ENCODE results near the gene MSN.
"Not testable (repeated sequence)": the region's sequence is repeated elsewhere in the genome, so short reads cannot be mapped to it uniquely, and the experiment has no call there.

MSN gene

DNA sequence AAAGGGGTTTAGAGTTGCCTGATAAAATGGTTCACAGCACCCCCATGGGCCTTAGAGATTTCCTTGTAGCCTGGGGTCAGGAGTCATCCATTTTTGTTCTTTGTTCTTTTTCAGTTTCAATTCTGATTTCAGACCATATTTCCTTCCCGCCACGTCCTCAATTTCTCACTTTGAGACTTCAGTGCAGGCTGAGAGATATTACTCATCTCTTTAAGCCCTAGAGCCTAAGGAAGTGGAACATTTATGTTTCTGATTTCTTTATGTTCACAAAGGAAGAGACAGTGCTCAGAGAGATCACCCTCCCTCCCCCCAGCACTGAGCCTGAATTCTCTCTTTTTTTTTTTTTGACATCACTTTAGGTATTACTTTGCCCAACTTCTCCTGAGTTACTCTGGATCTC lies 56.3 kb downstream of the MSN start:
- DNase-seq = no peak

DNA sequence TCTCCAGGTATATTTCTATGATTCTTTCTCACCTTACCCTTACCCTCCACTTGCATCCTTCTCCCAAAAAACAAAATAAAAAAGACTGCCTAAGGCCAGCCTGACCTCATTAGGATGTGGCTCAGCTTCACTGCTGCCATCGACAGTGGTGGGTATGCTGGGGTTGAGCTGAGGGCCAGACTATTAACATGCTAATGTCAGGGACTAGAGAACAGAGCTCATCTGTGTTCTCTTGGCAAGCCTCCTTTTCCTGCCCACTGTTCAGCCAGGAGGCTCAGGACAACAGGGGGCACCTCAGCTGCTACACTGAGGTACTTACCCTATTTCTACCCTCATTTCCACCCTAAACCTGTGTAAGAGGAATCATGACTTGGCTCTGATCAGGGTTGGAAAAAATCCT lies 59.3 kb downstream of the MSN start:
- DNase-seq = no peak

DNA sequence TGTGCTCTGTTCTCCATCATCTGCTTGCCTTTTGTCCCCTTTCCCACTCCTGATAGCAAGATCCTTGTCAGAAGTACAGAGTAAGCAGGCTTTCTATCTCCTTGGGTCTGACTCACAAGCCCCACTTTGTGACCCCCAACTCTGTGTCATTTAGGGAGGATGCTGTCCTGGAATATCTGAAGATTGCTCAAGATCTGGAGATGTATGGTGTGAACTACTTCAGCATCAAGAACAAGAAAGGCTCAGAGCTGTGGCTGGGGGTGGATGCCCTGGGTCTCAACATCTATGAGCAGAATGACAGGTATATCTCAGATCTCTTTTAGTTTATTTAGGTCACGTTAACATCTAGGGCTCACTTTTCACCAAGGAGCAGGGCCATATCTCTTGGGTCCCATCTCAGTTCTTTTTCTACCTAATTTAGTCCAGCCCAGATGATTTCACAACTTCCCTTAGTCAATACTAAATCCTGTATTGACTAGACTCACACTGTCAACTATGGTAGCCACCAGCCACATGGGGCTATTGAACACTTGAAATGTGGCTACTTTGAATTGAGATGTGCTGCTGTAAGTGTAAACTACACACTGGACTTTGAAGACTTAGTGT lies 64.3 kb downstream of the MSN start:
- DNase-seq = no peak

DNA sequence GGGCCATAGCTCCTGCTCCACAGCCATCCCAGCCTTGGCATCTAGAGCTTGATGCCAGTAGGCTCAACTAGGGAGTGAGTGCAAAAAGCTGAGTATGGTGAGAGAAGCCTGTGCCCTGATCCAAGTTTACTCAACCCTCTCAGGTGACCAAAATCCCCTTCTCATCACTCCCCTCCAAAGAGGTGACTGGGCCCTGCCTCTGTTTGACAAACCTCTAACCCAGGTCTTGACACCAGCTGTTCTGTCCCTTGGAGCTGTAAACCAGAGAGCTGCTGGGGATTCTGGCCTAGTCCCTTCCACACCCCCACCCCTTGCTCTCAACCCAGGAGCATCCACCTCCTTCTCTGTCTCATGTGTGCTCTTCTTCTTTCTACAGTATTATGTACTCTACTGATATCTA lies 73.5 kb downstream of the MSN start:
- DNase-seq = no peak

DNA sequence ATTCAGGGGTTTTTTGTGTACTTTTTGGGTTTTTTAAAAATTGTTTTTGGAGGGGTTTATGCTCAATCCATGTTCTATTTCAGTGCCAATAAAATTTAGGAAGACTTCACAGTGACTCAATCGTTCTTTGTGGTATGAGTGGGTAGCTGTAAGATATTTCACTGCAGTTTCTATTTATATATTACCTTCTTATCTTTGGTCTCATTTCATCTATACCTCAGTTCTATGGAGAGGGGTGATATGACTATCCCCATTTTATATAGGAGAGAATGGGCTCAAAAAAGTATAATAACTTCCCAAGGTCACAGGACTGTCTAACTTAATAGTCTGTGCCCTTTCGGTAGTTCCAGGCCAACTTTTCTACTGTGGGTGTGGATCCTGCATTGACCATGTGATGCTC lies 74.4 kb downstream of the MSN start:
- no peak for DNase-seq

DNA sequence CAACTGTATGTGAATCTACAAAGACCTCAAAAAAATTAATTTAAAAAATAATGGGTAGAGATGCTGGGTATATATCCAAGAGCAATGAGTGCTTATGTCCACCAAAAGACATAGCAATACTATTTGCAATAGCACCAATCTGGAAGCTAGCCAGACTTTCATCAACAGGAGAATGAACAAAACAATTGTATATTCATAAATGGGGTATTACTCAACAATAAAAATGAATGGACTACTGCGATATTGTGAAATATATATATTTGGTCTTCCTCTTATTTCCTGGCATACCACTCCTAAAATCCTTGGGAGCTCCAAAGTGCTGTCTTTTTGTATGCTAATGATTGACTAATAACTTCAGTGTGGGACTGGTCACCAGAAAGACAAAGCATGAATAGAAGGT lies 77.5 kb downstream of the MSN start:
- DNase-seq = no peak

DNA sequence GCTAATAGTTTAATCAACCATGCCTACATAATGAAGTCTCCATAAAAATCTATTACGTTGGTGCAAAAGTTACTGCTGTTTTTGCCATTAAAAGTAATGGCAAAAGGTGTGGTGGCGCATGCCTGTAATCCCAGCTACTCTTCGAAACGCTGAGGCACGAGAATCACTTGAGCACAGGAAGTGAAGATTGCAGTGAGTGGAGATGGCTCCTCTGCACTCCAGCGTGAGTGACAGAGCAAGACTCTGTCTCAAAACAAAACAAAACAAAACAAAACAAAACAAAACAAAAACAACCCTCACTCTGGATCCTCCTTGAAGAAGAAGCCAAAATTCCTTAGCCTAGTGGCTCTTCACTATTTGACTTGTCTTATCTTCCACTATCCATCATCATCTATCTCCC lies 78.0 kb downstream of the MSN start:
- no peak for DNase-seq

DNA sequence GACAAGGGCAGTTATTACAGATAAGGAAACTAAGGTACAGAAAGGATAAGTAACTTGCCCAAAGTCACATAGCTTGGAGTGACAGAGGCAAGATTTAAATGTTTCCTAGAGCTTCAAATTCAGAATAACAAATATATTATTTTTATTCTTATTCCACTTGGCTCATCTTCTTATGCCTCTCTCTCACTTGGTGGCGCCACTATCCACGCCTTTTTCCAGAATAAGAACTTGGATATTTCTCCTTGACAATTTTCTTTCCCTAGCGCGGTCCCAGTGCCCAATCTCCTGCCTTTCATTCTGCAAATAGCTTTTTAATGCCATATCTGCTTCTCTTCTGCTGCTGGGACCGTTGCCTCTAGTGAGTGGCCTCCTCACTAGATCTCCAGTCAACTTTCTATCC lies 78.5 kb downstream of the MSN start:
- no peak for DNase-seq

DNA sequence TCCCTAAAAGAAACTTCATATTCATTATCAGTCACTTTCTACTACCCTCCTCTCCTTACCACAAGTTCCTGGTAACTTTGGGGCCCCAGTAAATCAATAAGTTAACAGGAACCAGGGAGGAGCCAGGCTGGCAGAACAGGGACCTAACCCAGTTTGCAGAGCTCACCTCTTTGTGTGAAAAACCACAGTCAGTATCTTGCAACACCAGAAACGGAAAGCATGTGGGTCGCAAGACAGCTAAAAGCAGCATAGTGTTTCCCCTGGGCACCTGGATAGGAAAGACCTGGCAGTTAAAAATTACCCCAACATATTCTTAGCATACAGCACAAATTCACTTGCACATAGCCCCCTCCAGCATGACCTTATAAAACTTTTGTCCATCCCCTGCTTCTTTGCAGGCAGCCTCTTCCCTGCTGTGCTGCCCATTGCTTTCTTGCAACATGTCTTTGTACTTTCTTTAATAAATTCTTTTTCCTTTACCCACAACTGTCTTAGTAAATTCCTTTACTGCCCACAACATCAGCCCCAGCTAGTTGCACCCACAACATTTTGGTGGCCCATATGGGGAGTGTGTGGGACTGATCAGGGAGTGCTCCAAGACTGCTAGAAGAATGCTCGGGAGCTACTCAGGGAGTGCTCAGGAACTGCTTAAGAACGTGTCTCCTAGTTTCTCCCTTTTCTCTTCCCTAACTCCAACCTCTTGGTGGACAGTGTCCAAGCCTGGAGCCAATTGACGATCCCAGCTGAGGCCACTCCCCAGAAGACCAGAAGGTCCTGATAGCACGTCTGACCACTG lies 83.4 kb downstream of the MSN start:
- no peak for DNase-seq

DNA sequence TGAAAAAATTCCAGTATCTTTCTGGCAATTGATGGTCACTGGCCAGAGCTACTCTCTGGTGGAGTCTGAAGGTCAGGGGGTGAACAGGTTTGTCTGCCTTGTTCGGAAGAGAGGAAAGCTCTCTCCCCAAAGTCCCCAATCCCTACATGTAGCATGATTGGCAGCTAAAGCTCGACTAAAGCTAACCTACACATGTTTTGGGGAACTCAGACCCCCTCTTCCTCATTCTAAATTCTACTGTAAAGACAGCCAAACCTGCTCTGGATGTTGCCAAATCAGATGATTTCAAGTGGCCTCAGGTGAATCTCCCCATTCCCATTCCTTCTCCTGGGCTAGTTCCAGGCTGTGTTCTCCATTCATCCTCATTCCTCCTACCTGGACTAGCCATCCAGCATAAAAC lies 84.1 kb downstream of the MSN start:
- DNase-seq = no peak

DNA sequence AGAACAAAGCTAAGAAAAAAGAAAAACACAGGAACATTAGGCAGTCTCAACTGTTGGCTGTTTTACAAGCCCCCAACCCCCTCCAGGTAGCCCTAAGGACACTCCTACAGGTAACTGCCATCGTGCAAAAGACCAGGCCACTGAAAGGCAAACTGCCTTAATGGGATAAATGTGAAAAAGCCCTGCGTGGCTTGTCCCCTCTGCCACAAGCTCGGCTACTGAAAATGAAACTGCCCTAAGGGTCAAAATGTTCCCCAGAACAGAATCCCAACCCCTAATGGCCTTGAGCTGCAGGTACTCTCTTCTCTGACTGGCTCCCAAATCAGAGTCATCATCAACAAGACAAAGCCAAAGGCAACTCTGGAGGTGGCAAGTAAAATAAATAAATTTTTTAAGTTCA lies 84.8 kb downstream of the MSN start:
- DNase-seq = no peak

DNA sequence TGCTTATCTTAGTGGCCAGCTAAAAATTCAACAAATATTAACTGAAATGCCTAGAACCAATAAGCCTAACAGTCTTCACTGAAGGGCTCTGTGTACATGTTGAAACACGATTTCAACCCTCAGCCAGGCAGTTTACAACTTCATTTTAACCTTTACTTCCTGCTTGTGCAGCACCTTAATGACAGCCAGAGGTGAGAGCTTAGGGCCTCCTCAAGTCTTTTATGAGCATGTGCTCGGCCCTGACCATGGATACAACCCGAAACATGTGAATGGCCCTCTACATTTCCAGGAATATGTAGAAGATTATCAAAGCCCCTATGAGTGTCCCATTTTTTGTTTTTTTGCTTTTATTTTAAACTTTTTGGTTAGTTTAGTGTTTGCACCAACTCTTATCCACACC lies 88.3 kb downstream of the MSN start:
- no peak for DNase-seq

DNA sequence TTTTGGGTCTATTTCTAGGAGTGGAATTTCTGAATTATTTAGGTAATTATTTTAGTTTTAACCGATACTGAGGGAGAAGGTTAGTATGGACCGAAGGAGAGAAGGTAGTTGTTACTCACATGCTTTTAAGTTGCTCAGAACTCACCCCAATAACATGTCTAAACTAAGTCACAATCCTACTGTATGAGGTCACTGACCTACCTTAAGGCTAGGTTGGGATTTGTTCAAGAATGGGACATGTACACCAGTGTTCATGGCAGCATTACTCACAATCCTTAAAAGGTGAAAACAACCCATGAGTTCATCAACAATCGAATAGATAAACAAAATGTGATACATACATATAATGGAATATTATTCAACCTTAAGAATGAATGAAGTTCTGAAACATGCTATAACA lies 90.5 kb downstream of the MSN start:
- DNase-seq = no peak

DNA sequence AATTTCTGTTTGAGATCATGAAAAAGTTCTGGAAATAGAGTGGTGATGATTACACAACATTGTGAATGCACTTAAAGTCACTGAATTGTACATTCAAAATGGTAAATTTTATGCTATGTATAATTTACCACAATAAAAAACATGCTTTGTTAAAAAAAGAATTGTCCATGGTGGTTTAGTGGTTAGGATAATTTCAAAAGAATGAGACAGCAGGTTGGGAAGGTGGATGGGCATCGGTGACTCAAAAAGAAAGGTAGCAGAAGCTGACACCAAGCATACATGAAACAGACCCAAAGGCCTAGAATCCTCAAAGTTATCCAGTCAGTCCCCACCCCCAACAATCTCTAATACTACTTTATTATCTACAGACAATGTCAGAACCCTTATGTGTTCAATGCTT lies 91.1 kb downstream of the MSN start:
- DNase-seq = no peak

DNA sequence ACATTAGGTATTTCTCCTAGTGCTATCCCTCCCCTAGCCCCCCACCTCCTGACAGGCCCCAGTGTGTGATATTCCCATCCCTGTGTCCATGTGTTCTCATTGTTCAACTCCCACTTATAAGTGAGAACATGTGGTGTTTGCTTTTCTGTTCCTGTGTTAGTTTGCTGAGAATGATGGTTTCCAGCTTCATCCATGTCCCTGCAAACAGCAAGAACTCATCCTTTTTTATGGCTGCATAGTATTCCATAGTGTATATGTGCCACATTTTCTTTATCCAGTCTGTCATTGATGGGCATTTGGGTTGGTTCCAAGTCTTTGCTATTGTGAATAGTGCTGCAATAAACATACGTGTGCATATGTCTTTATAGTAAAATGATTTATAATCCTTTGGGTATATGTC lies 92.1 kb downstream of the MSN start:
- DNase-seq = not testable (repeated sequence)

DNA sequence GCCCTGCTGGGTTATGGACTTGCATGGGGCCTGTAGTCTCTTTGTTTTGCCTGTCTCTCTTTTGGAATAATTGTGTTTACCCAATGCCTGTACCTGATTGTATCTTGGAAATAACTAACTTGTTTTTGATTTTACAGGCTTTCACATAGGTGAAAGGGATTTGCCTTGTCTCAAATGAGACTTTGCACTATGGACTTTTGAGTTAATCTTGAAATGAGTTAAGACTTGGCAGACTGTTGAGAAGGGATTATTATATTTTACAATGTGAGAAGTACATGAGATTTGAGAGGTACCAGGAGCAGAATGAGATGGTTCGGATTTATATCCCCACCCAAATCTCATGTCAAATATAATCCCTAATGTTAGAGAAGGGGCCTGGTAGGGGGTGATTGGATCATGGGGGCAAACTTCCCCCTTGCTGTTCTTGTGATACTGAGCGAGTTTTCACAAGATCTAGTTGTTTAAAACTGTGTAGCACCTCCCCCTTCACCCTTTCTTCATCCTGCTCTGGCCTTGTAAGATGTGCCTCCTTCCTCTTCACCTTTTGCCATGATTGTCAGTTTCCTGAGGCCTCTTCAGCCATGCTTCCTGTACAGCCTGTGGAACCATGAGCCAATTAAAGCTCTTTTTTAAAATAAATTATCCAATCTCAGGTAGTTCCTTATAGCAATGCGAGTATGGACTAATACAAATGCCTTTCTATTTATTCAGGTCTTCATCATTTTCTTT lies 102.3 kb downstream of the MSN start:
- no peak for DNase-seq

DNA sequence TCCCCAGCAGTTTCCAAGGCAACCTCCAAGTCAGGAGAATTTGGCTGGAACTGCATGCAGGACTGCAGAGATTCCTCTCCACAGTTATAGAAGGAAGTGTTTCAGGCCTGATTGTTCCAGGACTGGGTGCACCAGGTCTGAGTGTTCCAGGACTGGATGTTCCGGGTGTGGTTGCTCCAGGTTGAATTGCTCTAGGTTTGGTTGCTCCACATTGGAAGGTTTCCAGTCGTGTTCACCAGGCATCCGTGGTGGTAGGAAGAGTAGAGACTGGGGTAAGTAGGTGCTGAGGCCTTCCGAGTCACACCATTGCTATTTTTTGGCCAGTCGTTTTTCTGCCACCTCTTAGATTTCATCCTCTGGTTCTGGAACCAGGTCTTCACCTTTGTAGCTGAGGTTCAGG lies 105.4 kb downstream of the MSN start:
- DNase-seq = no peak

DNA sequence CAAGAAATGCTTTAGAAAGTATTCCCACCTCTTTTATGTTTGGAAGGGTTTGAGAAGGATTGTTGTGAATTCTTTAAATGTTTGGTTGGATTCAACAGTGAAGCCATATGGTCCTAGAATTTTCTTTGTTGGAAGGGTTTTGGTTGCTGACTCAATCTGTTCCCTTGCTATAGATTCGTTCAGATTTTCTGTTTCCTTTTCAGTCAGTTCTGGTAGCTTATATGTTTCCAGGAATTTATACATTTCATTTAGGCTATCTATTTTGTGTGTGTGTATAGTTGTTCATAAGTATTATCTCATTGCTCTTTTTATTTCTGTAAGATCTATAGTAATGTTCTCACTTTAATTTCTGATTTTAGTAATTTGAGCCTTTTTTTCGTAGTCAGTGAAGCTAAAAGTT lies 114.4 kb downstream of the MSN start:
- DNase-seq = no peak

DNA sequence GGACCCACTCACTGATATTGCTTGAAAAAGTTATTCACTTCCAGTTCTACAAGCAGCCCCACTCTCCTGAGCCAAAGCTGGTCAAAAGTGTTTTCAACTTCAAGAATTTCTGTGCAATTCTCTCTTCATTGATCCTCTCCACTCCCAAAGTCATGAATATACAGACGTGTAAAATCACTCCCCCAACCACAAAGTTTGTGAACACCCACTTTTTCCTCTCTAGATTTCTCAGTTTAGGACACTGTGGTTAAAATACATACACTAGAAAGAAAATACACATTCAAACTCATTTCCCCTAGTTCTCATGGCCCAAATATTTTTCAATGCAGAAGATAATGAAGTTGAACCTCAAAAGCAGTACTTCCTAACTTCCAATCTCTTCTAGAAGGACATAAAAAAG lies 116.3 kb downstream of the MSN start:
- no peak for DNase-seq
